RWPE2 (cell line): ENCODE results near the gene LPCAT3.

Experiments
- ATAC-seq: fragments of 200-7000 bp; cut with Tn5 transposase; 3 replicates; pipeline ENCODE4 v1.9.1; 2021; ENCODE audit warnings: low read depth
- DNase-seq: peaks from one replicate; pipeline ENCODE4 v3.0.0-alpha.2; 2020; ENCODE audit warnings: low spot score
- H3K27ac ChIP-seq: fragments of 450-650 bp; 2 replicates; pipeline ENCODE4 v1.5.1; 2017; ENCODE audit warnings: mild to moderate bottlenecking; ENCODE audit not compliant: poor library complexity, severe bottlenecking
- H3K27me3 ChIP-seq: fragments of 250-450 bp; sonication (Bioruptor Pico); 2 replicates; pipeline ENCODE4 v1.5.1; 2021; ENCODE audit warnings: mild to moderate bottlenecking, moderate library complexity; ENCODE audit not compliant: insufficient read depth, poor library complexity, severe bottlenecking
- H3K36me3 ChIP-seq: fragments of 250-450 bp; sonication (Bioruptor Pico); 2 replicates; pipeline ENCODE4 v1.5.1; 2020; ENCODE audit warnings: low read depth, mild to moderate bottlenecking, moderate library complexity
- H3K4me1 ChIP-seq: fragments of 250-450 bp; sonication (Bioruptor Pico); 2 replicates; pipeline ENCODE4 v1.5.1; 2021; ENCODE audit warnings: mild to moderate bottlenecking, moderate library complexity; ENCODE audit not compliant: insufficient read depth, poor library complexity, severe bottlenecking
- H3K4me3 ChIP-seq: fragments of 250-450 bp; sonication (Bioruptor Pico); 2 replicates; pipeline ENCODE4 v1.5.1; 2021; ENCODE audit warnings: mild to moderate bottlenecking, moderate library complexity; ENCODE audit not compliant: severe bottlenecking
- H3K9me3 ChIP-seq: fragments of 250-450 bp; sonication (Bioruptor Pico); 2 replicates; pipeline ENCODE4 v1.5.1; 2021; ENCODE audit warnings: mild to moderate bottlenecking, moderate library complexity; ENCODE audit not compliant: severe bottlenecking
- TF ChIP-seq, protein P1 (sequence below): fragments of 450-650 bp; IDR thresholded peaks from one replicate; pipeline ENCODE4 v1.5.1; 2017; ENCODE audit warnings: mild to moderate bottlenecking, moderate library complexity; ENCODE audit not compliant: poor library complexity, severe bottlenecking

Gene LPCAT3

DNA sequence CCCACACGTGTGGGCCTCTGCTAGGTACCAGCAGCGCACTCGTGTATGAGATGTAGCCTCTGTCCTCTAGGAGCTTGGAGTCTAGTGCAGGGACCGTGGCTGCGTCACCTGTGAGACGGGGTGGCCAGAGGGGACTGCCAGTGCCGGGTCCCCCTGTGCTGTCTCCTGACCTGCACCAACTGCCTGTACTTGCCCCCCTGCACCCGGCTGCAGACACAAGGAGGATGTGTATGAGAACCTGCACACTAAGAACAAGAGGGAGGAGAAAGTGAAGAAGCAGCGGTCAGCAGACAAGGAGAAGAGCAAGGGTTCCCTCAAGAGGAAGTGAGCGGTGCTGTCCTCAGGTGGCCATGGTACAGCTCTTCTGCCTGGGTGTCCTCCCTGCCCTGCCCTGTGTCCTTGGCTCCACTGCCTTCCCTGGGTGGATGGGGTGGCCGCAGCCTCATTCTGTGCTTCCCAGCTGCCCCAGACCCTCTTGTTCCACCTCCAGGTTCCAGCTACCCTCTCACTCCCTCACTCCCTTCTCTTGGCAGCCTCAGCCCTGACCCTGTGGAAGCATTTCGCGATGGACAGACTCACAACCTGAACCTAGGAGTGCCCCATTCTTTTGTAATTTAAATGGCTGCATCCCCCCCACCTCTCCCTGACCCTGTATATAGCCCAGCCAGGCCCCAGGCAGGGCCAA, 57.5 kb downstream of the LPCAT3 start:
- Histone ChIP-seq H3K9me3 (no peaks in the 10 kb centered on the region), H3K4me3 (no peak overlapping the region), H3K36me3 (peaks cover 20% of the 10 kb centered on the region), H3K4me1 (peaks cover 23% of the 10 kb centered on the region), H3K27ac (peak overlapping the region; percentile 87), H3K27me3 (no peaks in the 10 kb centered on the region)
- TF ChIP-seq, protein P1, sequence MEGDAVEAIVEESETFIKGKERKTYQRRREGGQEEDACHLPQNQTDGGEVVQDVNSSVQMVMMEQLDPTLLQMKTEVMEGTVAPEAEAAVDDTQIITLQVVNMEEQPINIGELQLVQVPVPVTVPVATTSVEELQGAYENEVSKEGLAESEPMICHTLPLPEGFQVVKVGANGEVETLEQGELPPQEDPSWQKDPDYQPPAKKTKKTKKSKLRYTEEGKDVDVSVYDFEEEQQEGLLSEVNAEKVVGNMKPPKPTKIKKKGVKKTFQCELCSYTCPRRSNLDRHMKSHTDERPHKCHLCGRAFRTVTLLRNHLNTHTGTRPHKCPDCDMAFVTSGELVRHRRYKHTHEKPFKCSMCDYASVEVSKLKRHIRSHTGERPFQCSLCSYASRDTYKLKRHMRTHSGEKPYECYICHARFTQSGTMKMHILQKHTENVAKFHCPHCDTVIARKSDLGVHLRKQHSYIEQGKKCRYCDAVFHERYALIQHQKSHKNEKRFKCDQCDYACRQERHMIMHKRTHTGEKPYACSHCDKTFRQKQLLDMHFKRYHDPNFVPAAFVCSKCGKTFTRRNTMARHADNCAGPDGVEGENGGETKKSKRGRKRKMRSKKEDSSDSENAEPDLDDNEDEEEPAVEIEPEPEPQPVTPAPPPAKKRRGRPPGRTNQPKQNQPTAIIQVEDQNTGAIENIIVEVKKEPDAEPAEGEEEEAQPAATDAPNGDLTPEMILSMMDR = no peak
- no peak for ATAC-seq
- DNase-seq = no peak

DNA sequence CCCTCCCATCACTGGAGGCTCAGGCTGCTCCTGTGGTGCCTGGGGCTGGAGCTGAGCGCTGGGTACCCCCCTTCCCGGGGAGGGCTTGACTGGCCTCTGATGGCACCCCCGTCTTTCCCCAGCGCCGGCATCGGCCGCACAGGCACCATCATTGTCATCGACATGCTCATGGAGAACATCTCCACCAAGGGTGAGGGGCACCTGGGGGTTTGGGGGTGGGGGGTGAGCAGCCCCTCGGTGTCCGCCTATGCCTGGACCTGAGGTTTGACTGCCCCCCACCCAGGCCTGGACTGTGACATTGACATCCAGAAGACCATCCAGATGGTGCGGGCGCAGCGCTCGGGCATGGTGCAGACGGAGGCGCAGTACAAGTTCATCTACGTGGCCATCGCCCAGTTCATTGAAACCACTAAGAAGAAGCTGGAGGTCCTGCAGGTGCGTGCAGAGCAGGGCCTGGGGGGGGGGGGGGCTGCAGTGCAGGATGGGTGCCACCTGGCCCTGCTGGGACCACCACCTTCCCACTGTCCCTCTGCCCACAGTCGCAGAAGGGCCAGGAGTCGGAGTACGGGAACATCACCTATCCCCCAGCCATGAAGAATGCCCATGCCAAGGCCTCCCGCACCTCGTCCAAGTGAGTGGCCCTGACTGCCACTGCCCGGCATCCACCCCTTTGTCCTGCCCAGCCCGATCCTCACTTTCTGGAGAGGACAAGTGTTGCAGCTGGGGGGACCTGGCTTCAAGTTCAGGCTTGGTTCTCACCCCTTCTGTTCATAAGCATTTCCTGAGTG, 58.3 kb downstream of the LPCAT3 start:
- Histone ChIP-seq H3K27ac (peak overlapping the region; percentile 87), H3K4me3 (no peak overlapping the region)

DNA sequence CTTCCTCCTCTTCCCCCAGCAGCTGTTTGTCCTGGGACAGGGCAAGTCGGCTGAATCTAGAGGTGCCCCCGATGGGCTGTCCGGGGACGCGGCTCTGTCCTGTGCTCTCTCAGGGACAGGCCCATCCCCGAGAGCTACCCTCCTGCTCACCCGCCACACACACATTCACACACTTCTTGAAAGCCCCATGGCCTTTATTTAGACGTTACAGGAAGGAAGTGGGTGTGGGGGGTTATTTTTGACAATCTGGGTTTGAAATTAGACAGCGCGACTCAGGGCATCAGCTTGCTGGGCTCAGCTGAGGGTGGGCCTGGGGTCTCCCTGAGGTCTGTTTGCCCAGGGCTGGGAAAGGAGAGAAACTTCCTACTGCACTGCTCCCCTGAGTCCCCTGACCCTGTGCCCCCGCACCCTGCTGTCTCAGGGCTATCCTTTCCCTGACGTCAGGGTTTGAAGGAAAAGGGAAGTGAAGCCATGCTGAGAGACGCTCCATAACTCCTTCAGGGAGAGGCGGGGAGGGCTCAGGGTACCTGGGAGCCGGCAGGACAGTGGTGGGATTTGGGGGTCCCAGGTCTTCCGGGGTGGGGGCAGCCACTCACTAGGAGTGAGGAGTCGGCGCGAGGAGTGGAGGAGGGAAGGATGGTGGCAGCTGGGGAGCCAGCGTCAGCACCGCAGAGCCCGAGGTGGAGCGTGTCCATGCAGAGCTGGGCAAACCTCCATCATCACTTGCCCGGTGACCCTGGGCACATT, 59.0 kb downstream of the LPCAT3 start:
- H3K27ac ChIP-seq = no peak overlapping the region
- no peaks in the 10 kb centered on the region for H3K9me3 ChIP-seq
- TF ChIP-seq, protein P1 = no peak
- ATAC-seq (no peak), DNase-seq (peak; percentile 59)
- no peaks in the 10 kb centered on the region for H3K27me3 ChIP-seq
- no peak overlapping the region for H3K4me3 ChIP-seq
- H3K36me3 ChIP-seq = peaks cover 5% of the 10 kb centered on the region
- H3K4me1 ChIP-seq = peaks cover 17% of the 10 kb centered on the region

More for the DNA sequence above, 58.3 kb downstream of the LPCAT3 start:
- Histone ChIP-seq H3K4me1 (peaks cover 23% of the 10 kb centered on the region), H3K9me3 (no peaks in the 10 kb centered on the region), H3K36me3 (peaks cover 13% of the 10 kb centered on the region), H3K27me3 (no peaks in the 10 kb centered on the region)
- TF ChIP-seq, protein P1 = no peak
- no peak for ATAC-seq
- DNase-seq = peak; percentile 57

DNA sequence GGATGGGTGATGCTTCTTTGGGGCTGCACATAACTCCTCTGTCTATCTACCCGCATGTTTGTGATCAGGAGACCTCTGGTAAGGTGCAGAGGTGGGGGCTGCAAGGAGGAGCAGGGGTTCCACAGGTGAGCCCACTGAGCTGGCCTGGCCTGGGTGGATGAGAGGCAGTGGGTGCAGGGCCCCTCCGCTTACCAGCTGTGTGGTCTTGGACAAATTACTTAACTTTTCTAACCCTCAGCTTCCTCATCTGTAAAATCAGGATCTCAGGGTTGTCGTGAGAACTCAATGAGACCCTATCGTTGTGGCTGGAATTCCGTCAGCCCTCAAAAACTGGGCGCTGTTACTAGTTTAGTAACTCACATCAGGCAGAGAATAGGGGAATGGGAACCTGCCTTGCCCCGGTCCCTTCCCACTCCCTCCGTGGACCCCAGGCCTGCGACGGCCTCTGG, 59.6 kb downstream of the LPCAT3 start:
- no peak for ATAC-seq
- no peaks in the 10 kb centered on the region for H3K9me3 ChIP-seq
- peaks cover 17% of the 10 kb centered on the region for H3K4me1 ChIP-seq
- H3K27me3 ChIP-seq = no peaks in the 10 kb centered on the region
- DNase-seq = no peak
- no peak overlapping the region for H3K27ac ChIP-seq
- H3K36me3 ChIP-seq = no peaks in the 10 kb centered on the region
- H3K4me3 ChIP-seq = no peak overlapping the region
- TF ChIP-seq, protein P1 = no peak
